NCI-H2227 treated with DMSO at 0.1 percent for 48 hours (cell line): ENCODE results near the gene POLN.
"Not testable (repeated sequence)": the region's sequence is repeated elsewhere in the genome, so short reads cannot be mapped to it uniquely, and the experiment has no call there.

Experiments used
- DNase-seq: peaks from one replicate; lab custom pipeline; 2025; lab: John Stamatoyannopoulos, UW

POLN gene

DNA sequence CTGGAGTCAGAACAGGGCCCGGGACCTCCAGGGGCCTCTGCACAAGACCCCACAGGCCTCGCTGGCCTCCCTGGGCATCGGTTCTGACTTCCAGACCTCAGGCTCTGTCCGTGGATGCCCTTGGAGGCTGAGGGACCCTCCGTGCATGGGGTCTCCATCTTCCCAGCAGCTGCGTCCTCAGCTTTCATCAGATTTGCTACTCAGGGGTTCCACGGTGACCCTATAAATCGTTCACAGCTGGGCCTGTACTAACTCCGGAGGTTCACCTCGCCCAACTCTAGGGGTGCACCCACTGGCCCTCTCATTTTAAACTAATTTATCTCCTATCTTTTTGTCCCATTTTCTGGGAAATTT lies 33.1 kb upstream of the POLN start:
- DNase-seq: not testable (repeated sequence)

DNA sequence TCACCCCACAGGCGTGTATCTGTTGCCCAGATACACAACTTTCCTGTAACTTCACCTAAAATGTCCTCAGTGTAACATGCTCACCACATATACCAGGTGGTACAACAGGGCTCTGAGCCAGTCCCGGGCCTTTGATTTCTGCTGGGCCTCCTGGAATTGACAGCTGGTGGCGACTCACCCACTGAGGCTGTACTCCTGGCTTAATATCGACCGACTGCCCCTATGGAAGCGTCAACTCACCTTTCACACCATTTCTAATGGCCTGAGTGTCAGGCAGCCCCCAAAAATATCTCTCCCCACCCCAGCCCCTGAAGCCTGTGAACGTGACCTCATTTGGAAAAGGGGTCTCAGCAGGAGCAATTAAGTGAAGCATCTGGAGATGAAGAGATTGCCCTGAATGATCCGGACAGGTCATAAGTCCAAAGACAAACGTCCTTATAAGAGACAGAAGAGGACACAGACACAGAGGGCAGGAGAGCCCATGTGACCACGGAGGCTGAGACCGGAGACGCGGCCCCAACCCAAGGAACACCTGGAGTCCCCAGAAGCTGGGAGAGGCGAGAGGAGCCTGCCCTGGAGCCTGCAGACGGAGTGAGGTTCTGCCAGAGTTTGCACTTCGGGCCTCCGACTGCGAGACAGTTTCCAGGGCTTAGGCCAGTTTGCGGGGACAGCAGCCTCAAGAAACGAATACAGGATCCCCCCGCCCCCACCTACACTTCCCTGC lies 32.6 kb upstream of the POLN start:
- DNase-seq: no peak

DNA sequence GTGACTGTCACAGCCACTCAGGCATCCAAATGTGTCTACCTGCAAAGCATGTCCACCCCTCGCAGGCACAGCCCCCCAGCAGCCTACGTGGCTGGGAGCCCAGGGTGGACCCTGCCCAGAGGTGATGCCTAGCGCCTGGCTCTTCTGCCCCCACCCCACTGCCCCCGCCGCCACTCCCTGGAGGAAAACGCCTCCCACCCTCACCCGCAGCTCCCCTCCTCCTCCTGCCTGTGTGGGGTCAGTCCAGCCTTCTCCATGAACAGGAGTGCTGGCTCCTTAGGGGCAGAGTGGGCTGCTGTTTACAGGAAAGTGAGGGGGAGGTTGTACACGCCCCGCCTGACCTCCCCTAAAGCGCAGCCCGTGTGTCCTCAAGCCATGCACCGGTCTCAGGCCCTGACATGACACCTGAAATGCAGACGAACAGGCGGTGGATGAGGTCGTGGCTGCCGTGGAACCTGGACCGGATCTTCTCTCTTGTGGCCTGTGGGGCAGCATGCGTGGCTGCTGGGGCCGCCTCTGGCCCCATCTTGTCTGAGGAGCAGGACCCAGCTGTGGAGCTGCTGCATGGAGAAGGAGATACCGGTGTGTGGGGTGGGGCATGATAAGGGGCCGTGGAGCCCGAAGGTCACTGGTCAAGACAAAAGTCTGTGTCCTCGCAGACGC lies 31.9 kb upstream of the POLN start:
- no peak for DNase-seq

DNA sequence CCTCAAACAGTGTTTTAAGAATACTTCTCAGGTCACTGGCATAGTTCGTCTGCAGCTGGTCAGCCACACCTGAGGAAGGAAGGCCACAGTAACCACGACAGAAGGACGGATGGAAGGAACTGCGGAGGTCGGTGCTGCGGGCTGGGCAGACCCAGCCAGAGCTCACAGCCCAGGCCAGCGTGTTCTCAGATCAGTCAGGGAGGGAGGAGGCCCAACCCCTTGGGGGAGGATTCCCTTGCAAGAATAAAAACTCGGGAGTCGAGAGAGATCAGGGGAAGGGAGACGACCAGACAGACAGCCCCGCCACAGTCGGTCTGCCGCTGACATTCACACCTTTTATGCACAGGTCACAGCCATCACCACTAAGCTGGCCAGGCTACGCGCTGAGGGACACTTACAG lies 31.3 kb upstream of the POLN start:
- no peak for DNase-seq

DNA sequence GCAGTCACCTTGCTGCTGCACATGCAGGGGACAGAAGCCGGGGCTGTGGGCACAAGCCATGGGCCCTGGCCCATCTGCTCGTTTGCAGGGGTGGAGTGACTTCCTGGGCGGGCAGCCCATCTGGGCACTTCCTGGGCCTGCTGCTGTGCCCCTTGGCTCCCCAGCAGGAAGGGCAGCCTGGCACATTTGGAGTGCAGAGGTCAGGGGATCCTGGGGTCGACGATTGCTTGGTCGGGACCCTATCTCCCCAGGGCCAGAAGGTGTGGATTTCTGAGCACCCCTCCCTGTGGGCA lies 30.9 kb upstream of the POLN start:
- no peak for DNase-seq

DNA sequence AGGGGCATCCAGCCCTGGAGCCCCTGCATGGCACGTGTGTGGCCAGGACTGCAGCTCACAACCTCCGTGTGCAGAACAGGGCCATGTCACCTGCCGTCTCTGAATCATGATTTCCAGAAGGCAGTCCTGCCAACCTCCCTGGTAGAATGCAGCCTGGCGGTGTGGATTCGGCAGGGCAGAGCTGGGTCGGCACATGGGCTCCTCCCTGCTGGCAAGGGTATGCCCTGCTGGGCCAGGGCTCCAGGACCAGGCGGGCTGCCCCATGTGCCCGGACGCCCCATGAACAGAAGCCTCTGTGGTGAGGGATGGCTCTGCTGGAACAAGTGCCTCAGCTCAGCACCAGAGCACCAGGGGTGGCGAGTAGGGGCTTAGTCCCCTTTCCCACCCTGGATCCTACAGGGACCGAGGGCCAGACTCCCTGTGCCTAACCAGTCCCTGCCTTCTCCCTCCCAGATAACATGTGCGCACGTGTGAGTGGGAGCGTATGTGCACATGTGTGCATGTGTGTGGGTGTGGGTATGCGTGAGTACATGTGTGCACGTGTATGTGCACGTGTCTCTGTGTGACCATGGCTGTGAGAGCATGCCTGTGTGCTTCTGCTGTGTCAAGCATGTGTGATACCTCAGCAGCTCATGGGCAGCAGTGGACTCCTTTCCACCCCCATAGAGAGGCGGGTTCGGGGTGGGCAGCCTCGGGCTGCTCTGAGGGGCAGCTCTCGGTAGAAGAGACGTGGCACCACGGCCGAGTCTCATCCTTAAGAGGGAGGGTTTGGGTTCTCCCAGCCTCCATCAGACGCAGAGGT lies 30.3 kb upstream of the POLN start:
- DNase-seq: no peak

DNA sequence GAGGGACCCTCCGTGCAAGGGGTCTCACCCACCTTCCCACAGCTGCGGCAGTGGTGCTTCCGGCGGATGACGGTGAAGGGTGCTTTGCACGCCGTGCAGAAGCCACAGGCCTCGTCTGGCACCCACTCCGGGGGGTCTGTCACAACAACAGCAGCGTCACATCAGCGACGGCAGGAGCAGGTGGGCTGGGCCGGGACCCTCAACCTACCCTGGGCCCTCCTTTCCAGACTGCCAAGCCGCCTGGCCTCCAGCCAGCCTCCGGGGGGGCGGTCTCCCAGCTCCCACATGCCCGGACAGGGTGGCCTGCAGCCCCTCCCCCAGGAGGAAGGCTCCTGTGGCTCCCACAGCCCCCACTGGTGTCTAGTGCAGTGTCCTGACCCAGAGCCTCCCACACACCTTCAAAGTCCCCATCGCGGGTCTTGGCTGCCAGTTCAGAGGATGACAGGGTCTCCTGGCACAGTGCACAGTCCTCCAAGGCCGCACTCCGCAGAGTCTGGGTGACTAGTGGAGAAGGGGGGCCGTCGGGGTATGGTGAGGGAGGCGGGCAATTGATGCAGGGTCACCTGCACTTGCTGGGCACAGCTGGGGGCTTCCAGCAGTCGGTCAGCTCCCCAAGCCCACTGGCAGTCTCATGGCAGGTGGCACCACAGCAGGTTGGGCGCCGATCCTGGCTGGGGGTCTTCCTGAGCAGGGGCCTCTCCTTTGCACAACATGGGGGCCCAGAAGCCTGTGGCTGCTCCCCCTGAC lies 29.5 kb upstream of the POLN start:
- no peak for DNase-seq

DNA sequence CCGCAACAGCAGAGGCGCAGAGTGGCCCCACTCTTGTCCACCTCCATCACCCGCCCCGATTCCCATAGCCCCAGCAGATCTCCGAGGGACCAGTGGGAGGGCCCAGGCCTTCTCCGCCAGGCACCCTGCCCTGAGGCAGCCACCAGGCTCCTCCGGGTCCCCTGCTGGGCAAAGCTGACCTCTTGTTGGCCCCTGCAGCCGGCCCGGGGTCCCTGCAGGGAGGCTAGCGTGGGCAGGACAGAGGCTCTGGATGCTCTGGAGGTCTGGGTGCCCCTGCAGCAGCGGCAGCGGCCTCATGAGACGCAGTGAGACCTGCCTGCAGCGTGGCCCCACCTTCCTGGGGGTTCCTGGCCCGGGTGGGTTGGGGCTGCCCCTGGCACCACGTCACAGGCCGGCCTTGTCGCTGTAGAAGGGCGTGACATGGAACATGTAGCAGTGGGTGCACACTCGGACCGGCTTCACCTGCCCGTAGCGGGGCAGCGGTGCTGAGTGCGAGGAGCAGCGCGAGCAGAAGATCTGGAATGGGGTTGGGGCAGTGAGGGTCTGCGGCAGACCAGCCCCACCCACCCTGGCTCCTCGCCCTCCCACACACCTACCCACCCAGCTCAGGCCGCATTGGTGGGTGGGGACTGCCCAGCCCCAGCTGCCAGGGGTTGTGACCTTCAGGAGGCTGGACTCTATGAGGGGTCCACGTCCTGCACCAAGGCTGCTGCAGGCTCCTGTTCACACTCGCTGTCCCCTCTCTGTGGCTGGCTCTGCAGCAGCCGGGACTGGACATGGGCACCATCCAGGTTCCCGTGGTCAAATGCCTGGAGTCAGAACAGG lies 28.6 kb upstream of the POLN start:
- no peak for DNase-seq

DNA sequence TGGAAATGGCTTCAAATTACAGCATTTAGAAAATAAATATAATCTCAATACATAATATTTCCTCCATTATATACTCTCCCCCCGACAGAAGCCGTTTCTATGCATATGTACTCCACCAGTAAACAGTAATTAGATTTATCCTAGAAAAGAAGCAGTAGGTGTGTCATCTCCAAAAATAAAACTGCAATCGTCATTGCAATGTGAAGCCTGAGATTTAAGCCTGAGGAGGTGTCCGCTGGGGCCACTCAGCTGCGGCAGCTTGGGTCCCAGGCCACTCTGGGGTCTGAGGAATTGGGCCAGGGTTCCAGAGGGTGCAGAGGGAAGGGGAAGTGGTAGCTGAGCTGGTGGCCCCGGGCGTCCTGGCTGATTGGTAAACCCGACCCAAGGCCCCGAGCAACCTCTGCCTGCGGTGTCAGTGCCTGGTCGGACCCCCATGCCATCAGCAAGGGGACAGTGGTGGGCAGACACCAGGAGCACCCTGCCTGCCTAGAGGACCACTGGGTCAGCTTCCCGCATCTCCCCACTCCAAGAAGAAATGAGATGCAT lies 27.8 kb upstream of the POLN start:
- DNase-seq: no peak

DNA sequence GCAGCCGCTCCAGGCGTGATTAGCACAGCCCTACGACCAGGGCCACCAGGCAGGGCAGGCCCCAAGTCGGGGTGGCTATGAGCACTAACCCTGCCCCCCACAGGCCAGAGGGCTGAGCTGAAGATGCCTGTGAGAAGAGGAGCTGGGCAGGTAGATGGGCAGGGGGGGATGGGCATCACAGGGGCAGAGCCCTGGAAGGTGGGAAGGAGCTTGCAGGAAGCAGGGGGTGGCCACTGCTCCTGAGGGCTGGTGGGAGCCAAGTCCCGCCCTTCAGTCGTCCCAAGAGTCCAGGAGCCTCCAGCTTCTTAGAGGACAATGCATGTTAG lies 27.2 kb upstream of the POLN start:
- no peak for DNase-seq

DNA sequence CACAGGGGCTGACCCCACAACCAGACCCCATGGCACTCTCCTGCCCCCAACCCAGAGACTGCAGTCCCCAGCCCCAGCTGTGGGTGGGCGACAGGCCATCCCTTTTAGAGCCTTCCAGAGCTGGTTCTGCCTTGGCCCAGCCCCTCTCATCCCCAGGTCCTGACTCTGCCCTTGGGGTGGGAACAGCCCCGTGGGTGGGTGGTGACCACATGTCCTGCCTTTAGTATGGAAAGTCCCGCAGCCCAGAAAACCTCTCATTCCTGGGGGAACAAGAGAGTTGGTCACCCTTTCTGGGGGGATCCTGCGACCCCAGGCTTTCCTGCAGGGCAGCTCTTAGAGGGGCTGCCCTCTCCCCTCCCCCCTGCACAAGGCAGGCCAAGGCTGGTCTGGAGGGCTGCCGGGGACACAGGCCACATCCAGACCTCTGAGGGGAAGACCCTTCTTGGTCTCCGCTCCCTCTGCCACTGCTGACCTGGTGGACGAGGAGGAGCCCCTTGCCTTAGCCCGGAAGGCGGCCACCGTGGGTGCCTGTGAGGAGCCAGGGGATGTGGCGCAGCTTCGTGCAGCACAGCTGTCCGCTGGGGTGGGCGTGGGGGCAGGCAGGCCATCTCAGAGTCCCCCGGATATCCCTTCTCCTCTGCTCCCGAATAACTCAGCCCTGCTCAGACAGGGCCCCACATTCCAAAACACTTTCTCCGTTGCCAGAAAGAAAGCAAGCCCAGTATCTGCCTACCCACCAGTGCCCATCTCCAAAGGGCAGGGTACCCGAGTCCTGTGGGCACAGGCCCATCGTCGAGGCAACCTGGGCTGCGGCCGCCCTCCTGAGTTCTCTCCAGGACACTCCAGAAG lies 26.7 kb upstream of the POLN start:
- no peak for DNase-seq

DNA sequence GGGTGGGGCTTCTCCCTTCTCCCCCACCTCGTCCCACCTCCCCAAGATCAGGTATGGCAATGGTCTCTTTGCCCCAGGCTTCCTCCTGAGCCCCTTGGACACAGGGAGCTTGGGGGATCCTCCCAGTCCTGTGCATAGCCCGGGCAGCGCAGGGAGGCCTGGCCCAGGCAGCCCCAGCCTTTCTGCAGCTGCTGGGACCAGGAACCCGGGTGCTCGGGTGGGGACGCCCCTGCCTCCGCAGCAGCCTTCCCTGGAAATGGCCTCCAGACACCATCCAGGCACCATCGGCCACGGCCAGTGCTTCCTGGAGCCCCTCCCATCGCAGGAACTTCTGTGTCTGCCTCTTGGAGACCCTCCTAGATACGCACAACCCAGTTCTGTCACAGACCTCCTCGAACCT lies 25.9 kb upstream of the POLN start:
- no peak for DNase-seq

DNA sequence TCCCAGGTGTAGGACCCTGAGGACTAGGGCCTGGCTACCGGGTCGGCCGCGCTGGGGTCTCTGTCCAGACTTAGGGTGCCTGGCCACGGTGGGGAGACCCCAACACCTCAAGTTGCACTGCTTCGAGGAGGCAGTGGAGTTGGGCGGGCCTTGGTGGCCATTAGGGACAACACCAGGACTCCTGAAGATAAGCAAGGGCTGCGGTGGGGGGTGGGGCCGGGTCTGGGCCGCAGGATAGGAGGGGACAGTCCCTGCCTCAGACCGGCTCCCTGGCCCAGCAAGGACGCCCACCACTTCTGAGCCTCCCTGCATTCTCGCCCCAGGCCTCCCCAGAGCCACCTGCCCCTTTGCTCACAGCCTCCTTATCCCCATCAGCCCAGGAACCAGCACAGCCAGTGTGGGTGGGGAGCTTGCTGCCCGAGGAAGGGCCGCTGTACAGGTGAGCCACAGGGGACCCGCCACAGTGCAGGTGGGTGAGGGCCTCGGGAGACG lies 25.4 kb upstream of the POLN start:
- no peak for DNase-seq

DNA sequence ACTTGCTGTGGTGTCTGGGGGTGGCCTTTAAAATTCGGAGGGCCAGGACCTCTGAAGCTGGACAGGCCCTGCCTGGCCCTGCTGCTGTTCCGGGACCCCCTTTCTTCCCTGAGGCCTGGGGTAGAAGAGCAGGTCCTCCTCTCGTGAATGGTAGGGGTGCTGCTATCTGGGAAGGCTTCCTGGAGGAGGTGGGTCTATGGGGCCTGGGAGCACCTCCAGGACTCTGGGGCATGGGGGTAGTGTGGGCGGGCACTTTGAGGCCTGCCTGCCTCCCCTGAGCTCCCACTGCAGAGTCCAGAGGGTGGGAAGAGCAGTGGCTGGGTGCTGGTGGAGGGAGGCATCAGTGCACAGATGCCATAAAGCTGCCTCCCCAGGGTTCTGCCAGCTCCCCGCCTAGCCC lies 24.9 kb upstream of the POLN start:
- DNase-seq: no peak

DNA sequence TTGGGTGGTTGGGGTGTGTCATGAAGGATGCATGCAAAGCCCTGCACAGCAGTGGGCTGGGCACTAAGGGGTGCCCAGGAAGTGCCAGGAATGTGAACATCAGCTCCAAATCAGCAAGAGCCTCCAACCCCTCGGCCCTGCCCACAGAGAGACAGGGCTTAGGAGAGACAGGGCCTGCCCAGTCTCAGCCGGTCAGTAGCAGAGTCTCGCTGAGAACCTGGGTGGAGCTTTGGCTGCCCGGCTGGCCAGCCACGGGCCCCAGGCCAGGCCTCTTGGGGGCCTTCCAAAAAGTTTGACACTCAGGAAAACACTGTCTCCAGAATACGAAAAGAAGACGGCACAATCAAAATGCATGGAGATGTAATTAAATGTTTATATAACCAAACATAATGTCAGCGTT lies 24.3 kb upstream of the POLN start:
- no peak for DNase-seq

DNA sequence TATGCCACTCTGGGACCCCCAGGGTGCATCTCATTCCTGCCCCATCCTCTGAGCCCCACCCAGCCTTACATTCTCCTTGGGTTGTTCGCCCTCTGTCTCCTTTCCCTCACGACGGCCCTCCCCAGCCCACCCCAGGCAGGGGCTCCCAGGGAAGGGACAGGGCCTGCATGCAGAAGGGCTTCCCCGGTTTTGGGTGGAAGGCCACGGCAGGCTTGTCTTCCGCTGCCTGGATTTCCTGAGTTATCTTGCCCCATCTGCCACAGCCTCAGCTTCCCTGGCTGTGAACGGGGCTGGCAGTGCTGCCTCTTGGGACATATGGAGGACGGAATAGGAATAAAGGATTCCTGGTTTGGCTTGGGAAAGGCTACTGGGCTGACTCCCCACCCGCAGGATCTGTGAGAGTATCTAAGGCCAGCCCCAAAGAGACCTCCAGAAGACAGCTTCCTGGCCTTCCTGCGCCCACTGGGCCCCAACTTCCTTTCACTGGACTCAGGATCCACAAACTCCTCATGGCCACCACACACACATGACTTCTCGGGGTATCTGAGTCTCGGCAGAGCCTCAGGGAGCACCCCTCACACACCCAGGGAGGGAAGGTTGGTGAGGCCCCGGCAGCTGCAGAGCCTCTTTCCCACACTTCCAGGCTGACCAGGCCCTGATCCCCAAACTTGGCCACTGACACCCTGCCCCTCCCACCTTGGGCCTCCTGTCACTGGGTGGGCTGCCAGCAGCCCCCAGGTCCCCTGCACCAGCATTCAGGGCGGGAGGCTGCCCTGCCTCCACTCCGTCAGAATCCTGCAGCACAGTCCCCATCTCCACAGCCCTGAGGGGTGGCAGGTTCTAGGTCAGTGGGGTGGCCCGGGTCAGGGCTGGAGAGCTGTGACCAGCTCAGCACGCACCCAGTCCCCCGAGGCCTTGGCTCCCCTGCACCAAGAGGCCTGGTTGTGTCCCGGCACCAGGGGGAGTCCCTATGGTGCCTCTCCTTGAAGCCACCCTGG lies 23.5 kb upstream of the POLN start:
- DNase-seq: no peak

DNA sequence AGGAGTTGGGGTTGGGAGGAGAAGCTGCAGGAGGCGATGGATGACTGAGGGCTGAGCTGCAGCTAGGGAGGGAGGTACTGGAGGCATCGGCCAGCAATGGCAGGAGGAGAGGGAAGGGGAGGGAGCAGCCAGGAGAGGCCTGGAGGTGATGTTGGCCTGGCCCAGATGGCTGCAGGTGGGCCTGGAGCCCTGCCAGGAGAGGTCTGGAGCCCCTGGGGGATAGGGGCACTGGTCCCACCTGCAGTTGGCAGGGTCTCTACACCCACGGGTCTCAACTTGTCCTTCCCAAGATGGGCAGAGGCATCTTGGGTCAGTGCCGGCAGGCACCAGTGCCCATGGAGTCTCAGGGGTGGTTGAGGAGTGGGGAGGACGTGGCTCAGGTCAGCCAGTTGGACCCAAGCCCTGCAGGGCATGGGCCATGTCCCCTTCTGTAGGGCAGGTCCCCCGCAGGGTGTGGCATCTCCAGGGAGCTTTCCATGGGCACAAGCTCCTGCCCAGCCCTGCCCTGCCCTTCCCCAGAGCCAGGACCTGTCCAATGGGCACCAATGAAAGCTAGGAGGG lies 22.6 kb upstream of the POLN start:
- DNase-seq: no peak

DNA sequence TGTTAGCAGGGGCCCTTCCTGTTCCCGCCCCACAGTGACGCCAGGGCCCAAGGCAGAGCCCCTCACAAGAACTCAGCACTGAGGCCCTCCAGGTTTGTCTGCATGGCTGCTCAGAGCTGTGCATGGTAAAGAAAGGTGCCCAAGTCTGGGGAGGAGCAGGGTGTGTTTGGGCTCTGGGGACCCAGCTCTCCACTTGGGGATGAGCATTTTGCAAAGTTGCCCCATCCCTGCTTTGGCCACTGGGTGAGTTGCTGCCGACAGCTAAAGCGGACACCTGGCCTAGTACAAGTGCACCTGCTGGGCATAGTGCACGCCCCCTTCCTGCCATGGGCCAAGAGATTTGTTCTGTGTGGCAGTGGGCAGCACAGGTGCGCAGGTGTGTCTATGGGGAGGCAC lies 22.0 kb upstream of the POLN start:
- no peak for DNase-seq

DNA sequence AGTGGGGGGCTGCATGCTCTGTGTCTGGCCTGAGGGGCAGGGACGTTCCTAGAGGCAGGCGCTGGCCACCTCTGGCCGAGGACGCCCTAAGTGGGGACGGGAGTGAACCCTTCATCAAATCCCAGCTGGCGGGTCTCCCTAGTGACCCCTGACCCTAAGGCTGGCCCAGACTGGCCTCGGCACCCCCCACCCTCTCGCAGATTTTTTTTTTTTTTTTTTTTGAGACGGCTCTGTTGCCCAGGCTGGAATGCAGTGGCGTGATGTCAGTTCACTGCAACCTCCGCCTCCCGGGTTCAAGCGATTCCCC lies 21.0 kb upstream of the POLN start:
- DNase-seq: no peak
